Lung microvascular endothelial cell (primary cell): ENCODE measurements around the gene TLE6. TPM values are rescaled to one million over a fixed set of nuclear protein-coding genes. Genes with fewer than 3 reads are reported as not detected.

ENCODE experiments used
- total RNA-seq: library from RNA; depleted of rRNA; stranded (reverse); fragments of >200 nt; gene quantifications from 2 replicates; pipeline ENCODE4 v1.2.1, GENCODE V29; 2014

The TLE6 gene
- total RNA-seq, 1 donor from 2014 or later, result 0.99 TPM

Other genes with a start within 250 kb of the TLE6 start
- 15.9 and 21.4 TPM in 2 replicates for gene SLC39A3, start 237.5 kb upstream of the TLE6 start, total RNA-seq
- gene SGTA, start 194.3 kb upstream of the TLE6 start, total RNA-seq, result 26.8 and 28.4 TPM in 2 replicates
- 26.6 and 36.8 TPM in 2 replicates for gene THOP1, start 192.1 kb upstream of the TLE6 start, total RNA-seq
- 2.2 and 3.2 TPM in 2 replicates for gene ZNF554, start 157.7 kb upstream of the TLE6 start, total RNA-seq
- 2.2 and 3.0 TPM in 2 replicates for gene ZNF555, start 136.1 kb upstream of the TLE6 start, total RNA-seq
- not detected in 2 replicates for gene ZNF556, start 110.2 kb upstream of the TLE6 start, total RNA-seq
- gene ZNF57, start 76.6 kb upstream of the TLE6 start, total RNA-seq, result 2.4 and 3.4 TPM in 2 replicates
- 3.3 and 3.4 TPM in 2 replicates for gene ZNF77, start 32.6 kb upstream of the TLE6 start, total RNA-seq
- gene TLE2, start 51.7 kb downstream of the TLE6 start, total RNA-seq, result 7.2 and 17.5 TPM in 2 replicates
- 103 and 142 TPM in 2 replicates for gene TLE5, start 84.9 kb downstream of the TLE6 start, total RNA-seq
- 41.4 and 58.7 TPM in 2 replicates for gene GNA11, start 116.8 kb downstream of the TLE6 start, total RNA-seq
- gene GNA15, start 158.5 kb downstream of the TLE6 start, total RNA-seq, result under 0.01 TPM in 1 of 2 replicates, not detected in the other
- under 0.01 and 0.44 TPM in 2 replicates for gene S1PR4, start 201.2 kb downstream of the TLE6 start, total RNA-seq
- 26.2 and 31.2 TPM in 2 replicates for gene NCLN, start 208.4 kb downstream of the TLE6 start, total RNA-seq
- gene CELF5, start 247.1 kb downstream of the TLE6 start, total RNA-seq, result not detected in 2 replicates